Mesenchymal stem cell (in vitro differentiated cells and primary cell): ENCODE measurements around the gene MALT1.
A peak's percentile ranks its signal among the peaks of the same experiment; 100 is the strongest.
"Not testable (repeated sequence)": the region's sequence is repeated elsewhere in the genome, so short reads cannot be mapped to it uniquely, and the experiment has no call there.

Source experiments
- DNase-seq: peaks from one replicate; pipeline ENCODE4 v3.0.0-alpha.2; 2013
- H2AFZ ChIP-seq: one replicate; pipeline ENCODE4 v1.6.1; 2013; ENCODE audit warnings: low read depth, mild to moderate bottlenecking, control low read depth, inconsistent platforms, low read length, moderate library complexity
- H2AK5ac ChIP-seq: 2 replicates; pipeline ENCODE4 v1.6.1; 2013; ENCODE audit warnings: low read length, moderate library complexity, mild to moderate bottlenecking, inconsistent platforms; ENCODE audit not compliant: severe bottlenecking
- H2BK120ac ChIP-seq: one replicate; pipeline ENCODE4 v1.6.1; 2013; ENCODE audit warnings: low read depth, mild to moderate bottlenecking, inconsistent platforms, low read length, moderate library complexity
- H2BK12ac ChIP-seq, 2 experiments: one replicate each; pipeline ENCODE4 v1.6.1; 2013; ENCODE audit warnings: inconsistent platforms in 2 of 2, low read length in 2 of 2, mild to moderate bottlenecking in 2 of 2, moderate library complexity in 2 of 2, control low read depth in 1 of 2
- H2BK15ac ChIP-seq: one replicate; pipeline ENCODE4 v1.6.1; 2013; ENCODE audit warnings: mild to moderate bottlenecking, low read depth, inconsistent platforms; ENCODE audit not compliant: poor library complexity, severe bottlenecking
- H2BK5ac ChIP-seq: 2 replicates; pipeline ENCODE4 v1.6.1; 2013; ENCODE audit warnings: low read depth, mild to moderate bottlenecking, low read length, control low read depth, inconsistent platforms; ENCODE audit not compliant: poor library complexity, severe bottlenecking
- H3K14ac ChIP-seq, 2 experiments: one replicate each; pipeline ENCODE4 v1.6.1; 2013; ENCODE audit warnings: inconsistent platforms in 2 of 2, low read length in 2 of 2, control low read depth in 1 of 2, mild to moderate bottlenecking in 1 of 2, moderate library complexity in 1 of 2
- H3K18ac ChIP-seq, 2 experiments: one replicate each; pipeline ENCODE4 v1.6.1; 2013; ENCODE audit warnings: inconsistent platforms in 2 of 2, low read length in 2 of 2, control low read depth in 1 of 2, low read depth in 1 of 2, mild to moderate bottlenecking in 1 of 2
- H3K23ac ChIP-seq, 2 experiments: one replicate each; pipeline ENCODE4 v1.6.1; 2013; ENCODE audit warnings: inconsistent platforms in 2 of 2, low read length in 2 of 2, mild to moderate bottlenecking in 2 of 2, moderate library complexity in 2 of 2, control low read depth in 1 of 2
- H3K27ac ChIP-seq: 2 replicates; pipeline ENCODE4 v1.5.1; 2013; ENCODE audit warnings: mild to moderate bottlenecking, moderate library complexity, low read length, control low read depth, inconsistent platforms; ENCODE audit not compliant: poor library complexity, severe bottlenecking
- H3K27me3 ChIP-seq, 2 experiments: 2 replicates each; pipeline versions ENCODE4 v1.6.1 to v1.7.0; 2013; ENCODE audit warnings: low read length in 2 of 2, mild to moderate bottlenecking in 2 of 2, moderate library complexity in 2 of 2, control low read depth in 1 of 2, inconsistent platforms in 1 of 2; ENCODE audit not compliant: control insufficient read depth in 1 of 2, insufficient read depth in 1 of 2
- H3K36me3 ChIP-seq, 2 experiments: 2 replicates each; pipeline versions ENCODE4 v1.6.1 to v1.7.0; 2013; ENCODE audit warnings: low read length in 2 of 2, control low read depth in 1 of 2, inconsistent platforms in 1 of 2, low read depth in 1 of 2, mild to moderate bottlenecking in 1 of 2; ENCODE audit not compliant: insufficient read depth in 2 of 2, control insufficient read depth in 1 of 2
- H3K4ac ChIP-seq, 2 experiments: one replicate each; pipeline ENCODE4 v1.6.1; 2013; ENCODE audit warnings: inconsistent platforms in 2 of 2, low read length in 2 of 2, mild to moderate bottlenecking in 2 of 2, moderate library complexity in 2 of 2, control low read depth in 1 of 2, low read depth in 1 of 2
- H3K4me1 ChIP-seq: 2 replicates; pipeline ENCODE4 v1.6.1; 2013; ENCODE audit warnings: low read depth, low read length, control low read depth; ENCODE audit not compliant: control insufficient read depth, insufficient read depth
- H3K4me2 ChIP-seq: 2 replicates; pipeline ENCODE4 v1.6.1; 2013; ENCODE audit warnings: low read length, mild to moderate bottlenecking, inconsistent platforms; ENCODE audit not compliant: poor library complexity, severe bottlenecking
- H3K4me3 ChIP-seq, 2 experiments: 2 replicates each; pipeline versions ENCODE4 v1.5.1 to v1.7.0; 2013; ENCODE audit warnings: low read length in 2 of 2, mild to moderate bottlenecking in 2 of 2, control low read depth in 1 of 2, low read depth in 1 of 2; ENCODE audit not compliant: insufficient read depth in 1 of 2
- H3K79me1 ChIP-seq: replicated peaks from 2 replicates; pipeline ENCODE4 v1.6.1; 2013; ENCODE audit warnings: mild to moderate bottlenecking, control low read depth, low read length, inconsistent platforms; ENCODE audit not compliant: poor library complexity, severe bottlenecking
- H3K9ac ChIP-seq: 2 replicates; pipeline ENCODE4 v1.7.0; 2013; ENCODE audit warnings: mild to moderate bottlenecking, low read length, moderate library complexity
- H3K9me3 ChIP-seq: 2 replicates; pipeline ENCODE4 v1.7.0; 2013; ENCODE audit warnings: mild to moderate bottlenecking, low read length; ENCODE audit not compliant: control insufficient read depth
- H4K8ac ChIP-seq: one replicate; pipeline ENCODE4 v1.6.1; 2013; ENCODE audit warnings: inconsistent platforms, mild to moderate bottlenecking, low read length, moderate library complexity
- H4K91ac ChIP-seq: one replicate; pipeline ENCODE4 v1.6.1; 2013; ENCODE audit warnings: mild to moderate bottlenecking, low read length, inconsistent platforms
- WGBS: methylation state at CpG from one replicate; pipeline ENCODE4 v1.1.7; 2013; ENCODE audit warnings: mixed read lengths; 5-methylcytosine and 5-hydroxymethylcytosine counted together

MALT1 gene

DNA sequence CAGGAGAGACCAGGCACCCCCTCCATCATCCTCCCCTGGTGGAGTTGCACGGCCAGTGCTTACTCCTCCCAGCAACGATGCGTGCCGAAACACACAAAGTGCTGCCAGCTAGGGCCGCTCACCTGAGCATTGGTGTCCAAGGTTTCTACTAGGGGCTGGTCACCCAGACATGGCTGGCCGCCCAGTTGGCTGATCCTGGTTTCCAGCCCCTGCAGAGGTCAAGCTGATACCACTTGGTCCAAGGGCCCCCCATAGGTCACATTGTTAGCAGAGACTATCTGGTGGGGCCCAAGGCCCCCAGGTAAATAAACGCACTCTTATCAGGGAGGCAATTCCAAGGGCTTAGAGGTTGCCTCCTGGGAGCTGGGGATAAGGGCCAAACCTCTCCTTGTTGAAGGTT is 86.1 kb downstream of the MALT1 start:
- H2BK120ac ChIP-seq, H2BK5ac ChIP-seq, H3K9ac ChIP-seq, H4K91ac ChIP-seq, H3K18ac ChIP-seq, DNase-seq, H3K4me2 ChIP-seq, H3K14ac ChIP-seq, H3K4me1 ChIP-seq, H3K27ac ChIP-seq, H3K23ac ChIP-seq, H2AK5ac ChIP-seq, H3K4ac ChIP-seq, H3K9me3 ChIP-seq, H2BK15ac ChIP-seq, H3K79me1 ChIP-seq, H3K4me3 ChIP-seq, H2BK12ac ChIP-seq, H2AFZ ChIP-seq, H4K8ac ChIP-seq: not testable (repeated sequence)
- Histone ChIP-seq H3K36me3 (peaks cover 0 to 13% of the 10 kb centered on the region in 2 experiments), H3K27me3 (peaks cover 0 to 27% of the 10 kb centered on the region in 2 experiments)
- WGBS: 98% methylated on average over 6 of the region's 7 CpGs

DNA sequence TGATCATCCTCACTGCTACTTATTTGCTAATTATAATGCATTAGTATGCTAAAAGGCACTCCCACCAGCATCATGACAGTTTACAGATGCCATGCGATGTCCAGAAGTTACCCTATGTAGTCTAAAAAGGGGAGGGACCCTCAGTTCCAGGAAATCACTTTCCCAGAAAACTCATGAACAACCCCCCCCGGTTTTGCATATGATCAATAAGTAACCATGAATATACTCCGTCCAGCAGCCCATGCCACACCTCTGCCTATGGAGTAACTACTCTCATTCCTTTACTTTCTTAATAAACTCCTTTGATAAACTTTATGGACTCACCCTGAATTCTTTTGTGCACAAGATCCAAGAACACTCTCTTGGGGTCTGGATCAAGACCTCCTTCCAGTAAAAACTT is 86.8 kb downstream of the MALT1 start:
- no peak overlapping the region for H3K18ac ChIP-seq
- H2AK5ac ChIP-seq: no peak overlapping the region
- no peak overlapping the region for H2BK15ac ChIP-seq
- no peak overlapping the region for H3K4me3 ChIP-seq
- H3K9me3 ChIP-seq: no peaks in the 10 kb centered on the region
- no peak overlapping the region for H2BK5ac ChIP-seq
- H3K4me1 ChIP-seq: peaks cover 8% of the 10 kb centered on the region
- H3K4me2 ChIP-seq: no peak overlapping the region
- H3K36me3 ChIP-seq: peaks cover 0 to 9% of the 10 kb centered on the region in 2 experiments
- no peak overlapping the region for H3K14ac ChIP-seq
- no peaks in the 10 kb centered on the region for H3K79me1 ChIP-seq
- WGBS: 74% methylated on average over 3 of the region's 3 CpGs
- no peak for DNase-seq
- H2BK12ac ChIP-seq: no peak overlapping the region
- peaks cover 0 to 34% of the 10 kb centered on the region in 2 experiments for H3K27me3 ChIP-seq
- no peak overlapping the region for H2AFZ ChIP-seq
- H2BK120ac ChIP-seq: no peak overlapping the region
- H3K27ac ChIP-seq: no peak overlapping the region
- no peak overlapping the region for H3K9ac ChIP-seq
- H4K8ac ChIP-seq: no peak overlapping the region
- H3K4ac ChIP-seq: no peak overlapping the region
- H4K91ac ChIP-seq: no peak overlapping the region
- H3K23ac ChIP-seq: no peak overlapping the region

DNA sequence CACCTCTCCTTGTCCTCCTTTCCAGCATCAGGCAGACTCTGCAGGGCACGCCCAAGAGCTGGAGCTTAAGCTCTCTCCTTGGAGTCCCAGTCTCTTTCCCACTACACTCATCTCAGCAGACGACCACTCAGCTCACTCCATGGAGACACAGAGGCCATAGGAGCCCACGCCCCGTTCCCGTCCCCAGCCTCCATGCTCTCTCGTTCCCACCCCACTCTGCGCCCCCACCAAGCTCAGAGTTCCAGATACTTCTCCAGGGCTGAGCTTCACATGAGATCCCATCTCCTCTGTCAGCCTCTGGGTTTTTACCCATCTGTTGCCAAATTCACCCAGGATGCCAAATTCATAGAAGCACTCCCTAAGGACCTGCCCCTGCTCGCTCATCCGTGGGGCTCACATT is 87.3 kb downstream of the MALT1 start:
- no peak overlapping the region for H2BK12ac ChIP-seq
- H4K8ac ChIP-seq: no peak overlapping the region
- peaks cover 0 to 40% of the 10 kb centered on the region in 2 experiments for H3K27me3 ChIP-seq
- H3K4me3 ChIP-seq: no peak overlapping the region
- H2BK120ac ChIP-seq: no peak overlapping the region
- H3K23ac ChIP-seq: no peak overlapping the region
- no peak overlapping the region for H3K4ac ChIP-seq
- H3K14ac ChIP-seq: no peak overlapping the region
- no peak overlapping the region for H3K27ac ChIP-seq
- H2BK5ac ChIP-seq: no peak overlapping the region
- WGBS: 91% methylated on average over 9 of the region's 9 CpGs
- H3K79me1 ChIP-seq: no peaks in the 10 kb centered on the region
- no peak overlapping the region for H2AFZ ChIP-seq
- no peak overlapping the region for H2AK5ac ChIP-seq
- no peaks in the 10 kb centered on the region for H3K9me3 ChIP-seq
- peaks cover 7% of the 10 kb centered on the region for H3K4me1 ChIP-seq
- no peak overlapping the region for H3K9ac ChIP-seq
- H3K4me2 ChIP-seq: no peak overlapping the region
- no peak overlapping the region for H2BK15ac ChIP-seq
- H3K18ac ChIP-seq: no peak overlapping the region
- no peak for DNase-seq
- no peak overlapping the region for H4K91ac ChIP-seq
- peaks cover 0 to 7% of the 10 kb centered on the region in 2 experiments for H3K36me3 ChIP-seq

DNA sequence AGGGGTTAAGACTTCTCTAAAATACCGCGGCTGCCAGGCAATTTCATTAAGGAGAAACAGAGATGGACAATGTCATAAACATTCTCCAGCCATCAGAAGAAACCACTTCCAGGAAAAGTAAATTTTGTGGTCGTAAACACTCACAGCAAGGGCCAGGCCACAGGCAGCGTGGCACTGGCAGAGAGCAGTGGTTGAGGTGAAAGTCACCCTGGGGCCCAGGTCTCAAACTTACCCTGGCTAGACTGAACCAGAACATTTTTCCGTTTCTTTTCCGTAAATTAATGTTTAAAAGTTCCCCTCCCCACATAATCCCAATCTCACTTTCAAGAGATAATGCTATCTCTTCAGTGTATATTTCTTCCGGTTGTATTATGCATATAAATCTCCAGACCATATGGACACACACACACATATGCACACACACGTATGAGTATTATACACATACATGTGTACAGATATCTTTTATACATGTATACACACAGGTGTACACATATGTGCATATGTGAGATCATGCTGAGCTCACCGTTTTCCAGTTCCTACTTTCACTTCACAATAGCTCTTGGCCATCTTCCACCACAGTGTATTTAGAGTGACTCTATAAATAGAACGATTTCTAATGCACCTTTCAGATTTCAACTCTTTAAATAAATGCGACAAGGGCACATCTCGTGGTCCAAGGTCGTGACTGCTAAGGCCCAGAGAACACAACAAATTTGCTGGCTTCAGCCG is 90.1 kb downstream of the MALT1 start:
- H2AFZ ChIP-seq: no peak overlapping the region

More for the DNA sequence above, 90.1 kb downstream of the MALT1 start:
- Histone ChIP-seq H3K14ac (no peak overlapping the region), H3K9ac (no peak overlapping the region), H3K4me2 (no peak overlapping the region), H2BK12ac (no peak overlapping the region), H4K8ac (no peak overlapping the region), H2BK5ac (no peak overlapping the region), H3K4me3 (no peak overlapping the region), H3K79me1 (no peaks in the 10 kb centered on the region), H2BK120ac (no peak overlapping the region), H3K4me1 (peaks cover 4% of the 10 kb centered on the region), H3K23ac (no peak overlapping the region), H2BK15ac (no peak overlapping the region), H3K27ac (no peak overlapping the region), H3K9me3 (no peaks in the 10 kb centered on the region), H3K18ac (no peak overlapping the region), H3K36me3 (no peaks in the 10 kb centered on the region), H4K91ac (no peak overlapping the region), H3K4ac (no peak overlapping the region), H2AK5ac (no peak overlapping the region), H3K27me3 (peaks cover 17 to 57% of the 10 kb centered on the region in 2 experiments)
- WGBS: 66% methylated on average over 14 of the region's 14 CpGs
- peak; percentile 37 for DNase-seq
